Loucy (cell line): ENCODE data around the gene MARK3.

Experiments
- H2AFZ ChIP-seq: fragments of 200-600 bp; sonication (generic); 2 replicates; pipeline ENCODE4 v1.6.0; 2016; ENCODE audit warnings: antibody characterized with exemption, mild to moderate bottlenecking, low read length, moderate library complexity
- H3F3A ChIP-seq: fragments of 200-600 bp; 2 replicates; pipeline ENCODE4 v1.6.0; 2016; ENCODE audit warnings: antibody characterized with exemption, low read depth, mild to moderate bottlenecking
- H3K27me3 ChIP-seq: fragments of 200-600 bp; sonication (generic); 2 replicates; pipeline ENCODE4 v1.6.1; 2014; ENCODE audit warnings: low read length, mild to moderate bottlenecking; ENCODE audit not compliant: insufficient read depth, poor library complexity, severe bottlenecking
- H3K36me3 ChIP-seq: fragments of 200-600 bp; sonication (generic); 2 replicates; pipeline ENCODE4 v1.6.1; 2016; ENCODE audit warnings: low read length; ENCODE audit not compliant: insufficient read depth
- H3K4me1 ChIP-seq: fragments of 200-600 bp; sonication (generic); 2 replicates; pipeline ENCODE4 v1.5.1; 2014; ENCODE audit warnings: low read length, mild to moderate bottlenecking; ENCODE audit not compliant: insufficient read depth, poor library complexity, severe bottlenecking
- H3K4me2 ChIP-seq: fragments of 200-600 bp; sonication (generic); 2 replicates; pipeline ENCODE4 v1.6.0; 2014; ENCODE audit warnings: antibody characterized with exemption, low read length, low read depth, mild to moderate bottlenecking; ENCODE audit not compliant: poor library complexity, severe bottlenecking
- H3K4me3 ChIP-seq: fragments of 200-600 bp; sonication (generic); 2 replicates; pipeline ENCODE4 v1.5.1; 2014; ENCODE audit warnings: low read length, mild to moderate bottlenecking, mixed read lengths; ENCODE audit not compliant: poor library complexity, severe bottlenecking
- H3K79me2 ChIP-seq: fragments of 200-600 bp; sonication (generic); 2 replicates; pipeline ENCODE4 v1.6.1; 2014; ENCODE audit warnings: low read length; ENCODE audit not compliant: insufficient read depth
- H3K9ac ChIP-seq: fragments of 200-600 bp; sonication (generic); 2 replicates; pipeline ENCODE4 v1.6.0; 2014; ENCODE audit warnings: mild to moderate bottlenecking, low read depth, low read length, moderate library complexity; ENCODE audit not compliant: poor library complexity, severe bottlenecking
- H3K9me2 ChIP-seq: fragments of 200-600 bp; sonication (generic); replicated peaks from 2 replicates; pipeline ENCODE4 v1.6.1; 2016; ENCODE audit warnings: low read depth, low read length, mixed read lengths
- H3K9me3 ChIP-seq: fragments of 200-600 bp; sonication (generic); 2 replicates; pipeline ENCODE4 v1.6.1; 2014; ENCODE audit warnings: mild to moderate bottlenecking, antibody characterized with exemption, low read length, low read depth; ENCODE audit not compliant: insufficient read depth
- H4K20me1 ChIP-seq: fragments of 200-600 bp; sonication (generic); 2 replicates; pipeline ENCODE4 v1.6.0; 2014; ENCODE audit warnings: antibody characterized with exemption, low read length, mild to moderate bottlenecking; ENCODE audit not compliant: insufficient read depth, poor library complexity, severe bottlenecking
- CTCF ChIP-seq: fragments of 200-600 bp; sonication (generic); conservative IDR thresholded peaks from 2 replicates; pipeline ENCODE4 v1.5.1; 2014; ENCODE audit warnings: mild to moderate bottlenecking, antibody characterized with exemption, low read length
- EZH2phosphoT487 ChIP-seq: fragments of 200-600 bp; IDR thresholded peaks from 2 replicates; pipeline ENCODE4 v1.6.1; 2018; ENCODE audit warnings: antibody characterized with exemption, mild to moderate bottlenecking, moderate library complexity, borderline replicate concordance

Gene MARK3

DNA sequence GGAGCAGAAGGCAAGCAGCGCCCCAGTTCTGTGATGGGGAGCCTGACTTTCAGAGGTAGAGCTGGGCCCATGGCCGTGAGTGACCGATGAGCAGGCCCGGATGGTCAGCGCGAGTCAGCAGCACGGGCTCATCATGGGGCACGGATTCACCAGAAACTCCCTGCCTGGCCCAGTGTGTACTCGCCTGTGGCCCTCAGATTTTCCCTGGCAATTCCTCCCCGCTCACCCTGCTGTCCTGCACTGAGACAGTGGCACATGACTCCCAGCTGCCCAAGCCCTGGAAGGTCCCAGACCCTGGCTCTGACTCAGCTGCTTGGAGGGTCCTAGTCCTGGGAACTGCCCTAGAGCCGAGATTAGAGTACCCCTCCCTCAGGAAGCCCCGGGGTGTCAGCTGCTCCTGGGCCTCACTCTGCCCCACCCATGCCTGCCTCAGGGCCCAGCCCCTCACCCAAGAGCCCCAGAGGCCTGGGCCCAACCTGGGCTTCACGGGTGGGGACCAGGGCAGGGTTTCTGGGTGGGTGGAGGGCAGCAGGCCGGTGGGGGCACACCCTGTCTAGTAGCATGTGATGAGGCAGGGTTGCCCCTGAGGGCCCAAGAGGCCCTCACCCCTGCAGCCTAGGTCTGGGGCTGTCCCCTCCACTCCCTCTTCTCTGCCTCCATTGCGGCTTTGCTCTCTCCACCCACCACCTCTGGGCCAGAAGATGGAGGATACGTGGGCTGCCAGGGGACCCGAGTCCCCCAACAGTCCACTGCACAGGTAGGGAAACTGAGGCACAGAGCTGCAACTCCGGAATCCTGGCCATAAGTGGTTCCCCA is 152.2 kb downstream of the MARK3 start:
- Histone ChIP-seq H3F3A (no peaks in the 10 kb centered on the region), H4K20me1 (no peaks in the 10 kb centered on the region), H3K4me2 (no peak overlapping the region), H3K9ac (no peak overlapping the region), H2AFZ (no peak overlapping the region), H3K4me3 (no peak overlapping the region), H3K9me3 (no peaks in the 10 kb centered on the region), H3K9me2 (no peaks in the 10 kb centered on the region), H3K36me3 (no peaks in the 10 kb centered on the region), H3K79me2 (no peaks in the 10 kb centered on the region), H3K27me3 (no peaks in the 10 kb centered on the region), H3K4me1 (no peaks in the 10 kb centered on the region)
- TF ChIP-seq EZH2phosphoT487 = no peak
- TF ChIP-seq CTCF = no peak

DNA sequence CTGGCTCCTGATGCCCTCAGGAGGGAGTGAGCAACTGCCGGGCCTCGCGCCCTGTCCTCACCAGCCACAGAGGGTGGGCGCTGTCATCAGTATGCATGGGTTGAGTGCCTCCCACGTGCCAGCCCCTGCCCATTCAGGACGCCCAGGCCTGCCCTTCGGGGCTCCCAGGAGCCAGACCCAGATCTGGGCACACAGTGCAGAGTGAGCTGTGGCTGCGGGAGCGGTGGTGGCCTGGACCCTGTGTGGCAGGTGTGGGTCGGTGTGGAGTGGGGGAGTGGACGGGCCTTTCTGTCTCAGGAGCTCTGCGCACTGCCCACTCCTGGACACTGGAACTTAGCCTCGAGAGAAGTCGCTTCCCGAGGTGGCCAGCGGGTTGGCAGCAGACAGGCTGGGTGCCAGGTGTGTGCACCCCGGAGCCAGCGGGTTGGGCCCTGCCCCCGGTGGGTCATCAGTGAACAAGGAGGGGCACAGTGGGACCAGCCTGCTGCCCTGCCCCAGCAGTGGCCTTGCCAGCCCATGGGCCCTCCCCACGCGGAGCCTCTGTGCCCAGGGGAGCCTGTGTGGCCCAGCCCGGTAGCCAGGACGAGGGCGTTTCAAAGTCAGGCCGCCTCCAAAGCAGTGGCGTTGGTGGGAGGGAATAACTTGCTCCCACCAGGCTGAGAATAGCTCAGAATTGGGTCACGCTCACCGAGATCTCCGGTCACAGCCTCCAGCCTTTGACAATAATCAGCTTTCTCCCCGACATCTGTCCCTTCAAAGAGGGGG is 153.3 kb downstream of the MARK3 start:
- no peaks in the 10 kb centered on the region for H3K27me3 ChIP-seq
- H3K79me2 ChIP-seq = no peaks in the 10 kb centered on the region
- H3K9me2 ChIP-seq = no peaks in the 10 kb centered on the region
- no peak overlapping the region for H3K4me3 ChIP-seq
- no peak overlapping the region for H3K9ac ChIP-seq
- H3K36me3 ChIP-seq = no peaks in the 10 kb centered on the region
- no peaks in the 10 kb centered on the region for H3K4me1 ChIP-seq
- TF ChIP-seq CTCF (no peak), EZH2phosphoT487 (no peak)
- no peaks in the 10 kb centered on the region for H4K20me1 ChIP-seq
- H3K9me3 ChIP-seq = no peaks in the 10 kb centered on the region
- no peaks in the 10 kb centered on the region for H3F3A ChIP-seq
- H3K4me2 ChIP-seq = no peak overlapping the region
- no peak overlapping the region for H2AFZ ChIP-seq

DNA sequence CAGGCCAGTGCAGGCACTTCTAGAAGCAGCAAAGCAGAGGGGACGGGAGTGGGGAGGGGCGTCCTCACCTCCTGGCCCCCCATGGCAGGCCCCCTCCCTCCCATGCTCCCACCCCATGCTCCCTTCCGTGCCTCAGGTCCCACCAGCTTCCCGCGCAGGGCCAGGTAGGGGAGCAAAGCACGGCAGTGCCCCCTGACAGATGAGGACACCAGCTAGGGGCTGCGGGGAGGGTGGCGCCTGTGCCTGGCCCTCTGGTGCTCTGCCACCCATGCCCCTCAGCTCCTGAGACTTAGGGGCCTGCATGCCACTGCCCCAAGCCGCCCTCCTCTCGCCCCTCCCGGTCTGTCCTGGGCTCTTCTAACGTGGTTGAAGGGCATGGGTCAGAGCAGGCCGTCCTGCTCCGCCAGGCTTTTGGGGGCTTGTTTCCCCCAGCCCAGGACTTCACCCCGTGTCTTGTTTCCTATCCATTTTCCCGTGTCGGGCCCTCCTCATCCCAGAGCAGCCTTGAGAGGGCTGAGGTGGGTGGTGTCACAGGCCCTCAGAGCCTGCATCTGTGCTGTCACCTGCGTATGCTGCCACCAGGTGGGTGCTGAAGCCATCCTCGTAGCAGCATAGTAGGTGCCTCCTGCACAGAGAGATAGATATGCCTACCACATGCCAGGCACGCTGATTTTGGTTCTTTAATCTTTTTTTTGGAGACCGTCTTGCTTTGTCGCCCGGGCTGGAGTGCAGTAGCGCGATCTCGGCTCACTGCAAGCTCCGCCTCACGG is 154.0 kb downstream of the MARK3 start:
- H4K20me1 ChIP-seq = no peaks in the 10 kb centered on the region
- H2AFZ ChIP-seq = no peak overlapping the region
- no peaks in the 10 kb centered on the region for H3K9me2 ChIP-seq
- no peaks in the 10 kb centered on the region for H3K9me3 ChIP-seq
- no peak overlapping the region for H3K9ac ChIP-seq
- no peak overlapping the region for H3K4me3 ChIP-seq
- TF ChIP-seq CTCF (no peak), EZH2phosphoT487 (no peak)
- no peaks in the 10 kb centered on the region for H3K79me2 ChIP-seq
- no peak overlapping the region for H3K4me2 ChIP-seq
- H3K4me1 ChIP-seq = no peaks in the 10 kb centered on the region
- no peaks in the 10 kb centered on the region for H3K27me3 ChIP-seq
- H3F3A ChIP-seq = no peaks in the 10 kb centered on the region
- no peaks in the 10 kb centered on the region for H3K36me3 ChIP-seq
